NB4 (cell line): ENCODE results near the gene NCCRP1.

Experiments used
- DNase-seq: peaks from one replicate; pipeline ENCODE4 v3.0.0; 2010; ENCODE audit warnings: low read depth
- H3K4me3 ChIP-seq: one replicate; pipeline ENCODE4 v1.5.1; 2011; ENCODE audit warnings: mild to moderate bottlenecking, low read depth, low read length, moderate library complexity
- CTCF ChIP-seq: IDR thresholded peaks from one replicate; pipeline ENCODE4 v1.5.1; 2012; ENCODE audit warnings: low read depth, low read length
- MAX ChIP-seq: IDR thresholded peaks from 2 replicates; pipeline ENCODE4 v1.6.1; 2011; ENCODE audit warnings: low read depth, low read length
- MYC ChIP-seq: IDR thresholded peaks from 2 replicates; pipeline ENCODE4 v1.6.1; 2011; ENCODE audit warnings: low read depth, low read length
- POLR2A ChIP-seq: IDR thresholded peaks from 2 replicates; pipeline ENCODE4 v1.6.1; 2011; ENCODE audit warnings: mild to moderate bottlenecking; ENCODE audit not compliant: insufficient read length; ENCODE audit errors: extremely low read depth

Gene NCCRP1

GRCh38 chr19:39223703-39224279 is 27.0 kb downstream of the NCCRP1 start:
- no peak for TF ChIP-seq MAX
- TF ChIP-seq POLR2A: no peak
- TF ChIP-seq MYC: no peak
- no peak overlapping the region for H3K4me3 ChIP-seq
- DNase-seq: peak; percentile 16

- DNase-seq: peak; percentile 38
- TF ChIP-seq MAX: no peak
- TF ChIP-seq CTCF: no peak
- no peak for TF ChIP-seq MYC
- TF ChIP-seq POLR2A: no peak
- no peak overlapping the region for H3K4me3 ChIP-seq
Observed at GRCh38 chr19:39224910-39225309, 28.1 kb downstream of the NCCRP1 start.

GRCh38 chr19:39230096-39230764 is 33.5 kb downstream of the NCCRP1 start:
- H3K4me3 ChIP-seq: no peak overlapping the region
- TF ChIP-seq POLR2A (no peak), MYC (no peak), CTCF (no peak), MAX (no peak)
- no peak for DNase-seq

GRCh38 chr19:39232708-39233107 is 35.9 kb downstream of the NCCRP1 start:
- H3K4me3 ChIP-seq: no peak overlapping the region
- DNase-seq: no peak
- TF ChIP-seq POLR2A (no peak), CTCF (no peak), MAX (no peak), MYC (no peak)

GRCh38 chr19:39236527-39236926 is 39.8 kb downstream of the NCCRP1 start:
- DNase-seq: no peak
- no peak for TF ChIP-seq POLR2A

GRCh38 chr19:39237200-39238184 is 40.7 kb downstream of the NCCRP1 start:
- TF ChIP-seq CTCF (no peak), POLR2A (no peak), MAX (peak; percentile 79; the same call in 1 of the 2 replicates), MYC (no peak; the same call in 1 of the 2 replicates)
- H3K4me3 ChIP-seq: no peak overlapping the region
- DNase-seq: peak; percentile 51

More at GRCh38 chr19:39236527-39236926, 39.8 kb downstream of the NCCRP1 start:
- no peak overlapping the region for H3K4me3 ChIP-seq
